T-helper 17 cell (primary cell): Measurements from ENCODE around the gene C2orf42. TPM values are rescaled to one million over a fixed set of nuclear protein-coding genes. Genes with fewer than 3 reads are reported as not detected.
"Not testable (repeated sequence)": the region's sequence is repeated elsewhere in the genome, so short reads cannot be mapped to it uniquely, and the experiment has no call there.

Experiments used
- ATAC-seq: fragments of 150-1000 bp; cut with Tn5 transposase; 2 replicates; pipeline ENCODE4 v1.10.0; 2021; ENCODE audit warnings: mild to moderate bottlenecking, moderate library complexity
- DNase-seq, 3 donors: peaks; one replicate each; pipeline versions ENCODE4 v3.0.0 to v3.0.0-alpha.2; 2020 to 2021
- H3K9me3 ChIP-seq: one replicate; pipeline ENCODE4 v1.7.0; 2013; ENCODE audit warnings: low read length, mild to moderate bottlenecking; ENCODE audit not compliant: control insufficient read depth, poor library complexity, severe bottlenecking
- H3K27ac Mint-ChIP-seq: one replicate; pipeline ENCODE4 v1.8.0; 2022; ENCODE audit warnings: mild to moderate bottlenecking, moderate library complexity, mixed read lengths
- H3K27me3 Mint-ChIP-seq: one replicate; pipeline ENCODE4 v1.8.0; 2022; ENCODE audit warnings: mixed read lengths
- H3K36me3 Mint-ChIP-seq: one replicate; pipeline ENCODE4 v1.8.0; 2022; ENCODE audit warnings: low read depth, mixed read lengths
- H3K4me1 Mint-ChIP-seq: one replicate; pipeline ENCODE4 v1.8.0; 2022; ENCODE audit warnings: mild to moderate bottlenecking, mixed read lengths
- H3K4me3 Mint-ChIP-seq: one replicate; pipeline ENCODE4 v1.8.0; 2022; ENCODE audit warnings: mild to moderate bottlenecking, moderate library complexity, mixed read lengths
- total RNA-seq, 4 donors: library from RNA in 2 of 4; stranded (reverse) in 2 of 4; gene quantifications; one replicate each; pipeline ENCODE4 v1.2.3 and lab custom pipeline; 2022 to 2026

Gene C2orf42
- total RNA-seq, 2 donors from 2014 or later, result 13.7 to 18.1 TPM

- Mint-ChIP-seq H3K4me1 (no peaks in the 10 kb centered on the region), H3K36me3 (peaks cover 2% of the 10 kb centered on the region), H3K4me3 (no peak overlapping the region), H3K27ac (no peak overlapping the region), H3K27me3 (no peaks in the 10 kb centered on the region)
- DNase-seq, result no peak
- no peaks in the 10 kb centered on the region for H3K9me3 ChIP-seq
- ATAC-seq, result no peak
Measured at GRCh38 chr2:70201225-70201768, 10.5 kb upstream of the C2orf42 start.

- H3K36me3 Mint-ChIP-seq, result peaks cover 2% of the 10 kb centered on the region
- no peak for DNase-seq
- H3K9me3 ChIP-seq, result no peaks in the 10 kb centered on the region
- no peak for ATAC-seq
- H3K27ac Mint-ChIP-seq, result no peak overlapping the region
- no peak overlapping the region for H3K4me3 Mint-ChIP-seq
- H3K4me1 Mint-ChIP-seq, result no peaks in the 10 kb centered on the region
- H3K27me3 Mint-ChIP-seq, result no peaks in the 10 kb centered on the region
Measured at GRCh38 chr2:70199320-70199864, 8.6 kb upstream of the C2orf42 start.

- no peak for ATAC-seq
- peaks cover 13% of the 10 kb centered on the region for H3K4me1 Mint-ChIP-seq
- H3K36me3 Mint-ChIP-seq, result no peaks in the 10 kb centered on the region
- H3K4me3 Mint-ChIP-seq, result no peak overlapping the region
- no peak for DNase-seq
- no peaks in the 10 kb centered on the region for H3K9me3 ChIP-seq
- H3K27ac Mint-ChIP-seq, result no peak overlapping the region
- H3K27me3 Mint-ChIP-seq, result no peaks in the 10 kb centered on the region
Measured at GRCh38 chr2:70192516-70192915, 1.7 kb upstream of the C2orf42 start.

GRCh38 chr2:70191244-70191735 is 471 bp upstream of the C2orf42 start:
- Mint-ChIP-seq H3K36me3 (no peaks in the 10 kb centered on the region), H3K27ac (peak overlapping the region; percentile 99), H3K4me1 (peaks cover 13% of the 10 kb centered on the region), H3K27me3 (no peaks in the 10 kb centered on the region), H3K4me3 (peak overlapping the region; percentile 99)
- no peak for DNase-seq
- ATAC-seq, result no peak
- H3K9me3 ChIP-seq, result no peaks in the 10 kb centered on the region

- H3K4me3 Mint-ChIP-seq, result no peak overlapping the region
- DNase-seq (no peak), ATAC-seq (no peak)
- peaks cover 13% of the 10 kb centered on the region for H3K4me1 Mint-ChIP-seq
- no peaks in the 10 kb centered on the region for H3K27me3 Mint-ChIP-seq
- no peaks in the 10 kb centered on the region for H3K36me3 Mint-ChIP-seq
- peak overlapping the region; percentile 99 for H3K27ac Mint-ChIP-seq
- H3K9me3 ChIP-seq, result no peaks in the 10 kb centered on the region
Measured at GRCh38 chr2:70188460-70188859, 2.4 kb downstream of the C2orf42 start.

- ATAC-seq, H3K27me3 Mint-ChIP-seq, H3K36me3 Mint-ChIP-seq, DNase-seq, H3K9me3 ChIP-seq, H3K27ac Mint-ChIP-seq, H3K4me3 Mint-ChIP-seq: not testable (repeated sequence)
- peaks cover 13% of the 10 kb centered on the region for H3K4me1 Mint-ChIP-seq
Measured at GRCh38 chr2:70187170-70187569, 3.6 kb downstream of the C2orf42 start.

GRCh38 chr2:70182689-70183088 is 8.1 kb downstream of the C2orf42 start:
- no peaks in the 10 kb centered on the region for H3K36me3 Mint-ChIP-seq
- no peaks in the 10 kb centered on the region for H3K4me1 Mint-ChIP-seq

GRCh38 chr2:70181363-70181956 is 9.4 kb downstream of the C2orf42 start:
- DNase-seq (no peak), ATAC-seq (no peak)
- no peaks in the 10 kb centered on the region for H3K27me3 Mint-ChIP-seq
- H3K4me1 Mint-ChIP-seq, result no peaks in the 10 kb centered on the region
- H3K36me3 Mint-ChIP-seq, result no peaks in the 10 kb centered on the region
- H3K4me3 Mint-ChIP-seq, result no peak overlapping the region
- H3K27ac Mint-ChIP-seq, result no peak overlapping the region
- no peaks in the 10 kb centered on the region for H3K9me3 ChIP-seq

More at GRCh38 chr2:70182689-70183088, 8.1 kb downstream of the C2orf42 start:
- Mint-ChIP-seq H3K27me3 (no peaks in the 10 kb centered on the region), H3K27ac (no peak overlapping the region), H3K4me3 (no peak overlapping the region)
- H3K9me3 ChIP-seq, result no peaks in the 10 kb centered on the region
- ATAC-seq, result no peak
- DNase-seq, result no peak

- Mint-ChIP-seq H3K4me1 (no peaks in the 10 kb centered on the region), H3K36me3 (peaks cover 5% of the 10 kb centered on the region), H3K4me3 (no peak overlapping the region), H3K27ac (no peak overlapping the region), H3K27me3 (no peaks in the 10 kb centered on the region)
- DNase-seq (no peak), ATAC-seq (no peak)
- H3K9me3 ChIP-seq, result no peaks in the 10 kb centered on the region
Measured at GRCh38 chr2:70173520-70173919, 17.3 kb downstream of the C2orf42 start.

GRCh38 chr2:70169654-70170245 is 21.1 kb downstream of the C2orf42 start:
- H3K27ac Mint-ChIP-seq, H3K4me3 Mint-ChIP-seq, H3K4me1 Mint-ChIP-seq, H3K36me3 Mint-ChIP-seq, DNase-seq, H3K27me3 Mint-ChIP-seq, H3K9me3 ChIP-seq, ATAC-seq: not testable (repeated sequence)

- no peak overlapping the region for H3K4me3 Mint-ChIP-seq
- H3K27ac Mint-ChIP-seq, result peak overlapping the region; percentile 76
- H3K36me3 Mint-ChIP-seq, result peaks cover 2% of the 10 kb centered on the region
- peaks cover 6% of the 10 kb centered on the region for H3K4me1 Mint-ChIP-seq
- H3K27me3 Mint-ChIP-seq, result no peaks in the 10 kb centered on the region
- DNase-seq (no peak), ATAC-seq (no peak)
- no peaks in the 10 kb centered on the region for H3K9me3 ChIP-seq
Measured at GRCh38 chr2:70161069-70161534, 29.7 kb downstream of the C2orf42 start.

GRCh38 chr2:70160545-70160944 is 30.3 kb downstream of the C2orf42 start:
- Mint-ChIP-seq H3K27me3 (no peaks in the 10 kb centered on the region), H3K27ac (peak overlapping the region; percentile 76), H3K4me1 (peaks cover 6% of the 10 kb centered on the region), H3K36me3 (peaks cover 2% of the 10 kb centered on the region), H3K4me3 (no peak overlapping the region)
- DNase-seq (no peak), ATAC-seq (no peak)
- H3K9me3 ChIP-seq, result no peaks in the 10 kb centered on the region

GRCh38 chr2:70149130-70149686 is 41.6 kb downstream of the C2orf42 start:
- H3K4me3 Mint-ChIP-seq, ATAC-seq, H3K36me3 Mint-ChIP-seq, H3K9me3 ChIP-seq, H3K27ac Mint-ChIP-seq, DNase-seq, H3K27me3 Mint-ChIP-seq: not testable (repeated sequence)
- peaks cover 17% of the 10 kb centered on the region for H3K4me1 Mint-ChIP-seq
